IMR-90 (cell line): Measurements from ENCODE around the gene NAA15. TPM values are rescaled to one million over a fixed set of nuclear protein-coding genes. Genes with fewer than 3 reads are reported as not detected.
"Not testable (repeated sequence)": the region's sequence is repeated elsewhere in the genome, so short reads cannot be mapped to it uniquely, and the experiment has no call there.

Experiments used
- ATAC-seq: fragments of 200-7000 bp; cut with Tn5 transposase; 2 replicates; pipeline ENCODE4 v1.9.1; 2020; ENCODE audit warnings: low read depth, mild to moderate bottlenecking, moderate library complexity
- BruUV-seq: library from RNA; stranded (reverse); fragments of 400-500 nt; replicated peaks from 2 replicates; lab custom pipeline; 2021; lab: Mats Ljungman, UMichigan
- CTCF ChIA-PET: fragments of 300-600 bp; formaldehyde crosslinking; extraction: SDS; loops from one replicate; lab custom pipeline; 2021; ENCODE audit warnings: antibody characterized with exemption; lab: Yijun Ruan, JAX
- POLR2A ChIA-PET: fragments of 300-600 bp; sonication (Branson Sonifier 250); formaldehyde crosslinking; loops from one replicate; lab custom pipeline; 2022; ENCODE audit warnings: antibody characterized with exemption; ENCODE audit not compliant: unreplicated experiment; lab: Charles Lee
- DNase-seq: peaks from one replicate; pipeline ENCODE4 v3.0.0; 2013
- H2AFZ ChIP-seq: replicated peaks from 2 replicates; pipeline ENCODE3; 2013; ENCODE audit warnings: low read length, mild to moderate bottlenecking; ENCODE audit not compliant: poor library complexity
- H2AK5ac ChIP-seq: 2 replicates; pipeline ENCODE4 v1.6.1; 2013; ENCODE audit warnings: low read depth, low read length, inconsistent platforms
- H2AK9ac ChIP-seq: replicated peaks from 2 replicates; pipeline ENCODE3; 2013; ENCODE audit warnings: mild to moderate bottlenecking, low read depth, low read length, moderate library complexity; ENCODE audit not compliant: poor library complexity
- H2BK120ac ChIP-seq: 2 replicates; pipeline ENCODE4 v1.6.1; 2013; ENCODE audit warnings: low read depth, low read length, inconsistent platforms
- H2BK15ac ChIP-seq: 3 replicates; pipeline ENCODE4 v1.6.1; 2013; ENCODE audit warnings: low read depth, low read length, inconsistent platforms
- H2BK20ac ChIP-seq: 2 replicates; pipeline ENCODE4 v1.6.1; 2013; ENCODE audit warnings: low read depth, mild to moderate bottlenecking, inconsistent platforms, low read length, moderate library complexity
- H2BK5ac ChIP-seq: 2 replicates; pipeline ENCODE4 v1.6.1; 2013; ENCODE audit warnings: mild to moderate bottlenecking, low read depth, low read length, inconsistent platforms; ENCODE audit not compliant: poor library complexity, severe bottlenecking
- H3K14ac ChIP-seq: replicated peaks from 2 replicates; pipeline ENCODE4 v1.6.1; 2013; ENCODE audit warnings: low read depth, low read length, inconsistent platforms
- H3K18ac ChIP-seq: 2 replicates; pipeline ENCODE4 v1.6.1; 2013; ENCODE audit warnings: low read depth, low read length, control low read depth
- H3K23ac ChIP-seq: 2 replicates; pipeline ENCODE4 v1.6.1; 2013; ENCODE audit warnings: low read depth, low read length, inconsistent platforms
- H3K27ac ChIP-seq: 2 replicates; pipeline ENCODE4 v1.5.1; 2013; ENCODE audit warnings: mild to moderate bottlenecking, control low read depth, low read length; ENCODE audit not compliant: insufficient read depth
- H3K27me3 ChIP-seq: 2 replicates; pipeline ENCODE4 v1.6.1; 2013; ENCODE audit warnings: low read length; ENCODE audit not compliant: control insufficient read depth, insufficient read depth
- H3K36me3 ChIP-seq: 2 replicates; pipeline ENCODE4 v1.6.1; 2013; ENCODE audit warnings: low read length, mixed read lengths; ENCODE audit not compliant: control insufficient read depth, insufficient read depth
- H3K4ac ChIP-seq: 2 replicates; pipeline ENCODE4 v1.6.1; 2013; ENCODE audit warnings: low read depth, low read length, inconsistent platforms
- H3K4me1 ChIP-seq: 2 replicates; pipeline ENCODE4 v1.6.1; 2013; ENCODE audit warnings: low read length, mixed read lengths; ENCODE audit not compliant: control insufficient read depth, insufficient read depth
- H3K4me2 ChIP-seq: 2 replicates; pipeline ENCODE4 v1.6.1; 2013; ENCODE audit warnings: low read depth, mild to moderate bottlenecking, control low read depth, low read length, moderate library complexity
- H3K4me3 ChIP-seq: 2 replicates; pipeline ENCODE4 v1.5.1; 2013; ENCODE audit warnings: low read depth, mild to moderate bottlenecking, control low read depth, low read length, moderate library complexity; ENCODE audit not compliant: insufficient read depth
- H3K56ac ChIP-seq: 2 replicates; pipeline ENCODE4 v1.6.1; 2013; ENCODE audit warnings: low read length, inconsistent platforms; ENCODE audit not compliant: insufficient read depth; ENCODE audit errors: extremely low read depth
- H3K79me1 ChIP-seq, 2 experiments: 2 replicates each; pipeline ENCODE4 v1.6.1; 2013; ENCODE audit warnings: low read length in 2 of 2, inconsistent platforms in 1 of 2, low read depth in 1 of 2
- H3K9ac ChIP-seq: 2 replicates; pipeline ENCODE4 v1.6.1; 2013; ENCODE audit warnings: low read depth, low read length, control low read depth
- H3K9me1 ChIP-seq: 2 replicates; pipeline ENCODE4 v1.6.1; 2013; ENCODE audit warnings: low read length, inconsistent platforms; ENCODE audit not compliant: insufficient read depth
- H3K9me3 ChIP-seq: 2 replicates; pipeline ENCODE4 v1.6.1; 2013; ENCODE audit warnings: low read length; ENCODE audit not compliant: control insufficient read depth, insufficient read depth
- H4K20me1 ChIP-seq: 2 replicates; pipeline ENCODE4 v1.6.1; 2013; ENCODE audit warnings: low read length, inconsistent platforms; ENCODE audit not compliant: insufficient read depth
- H4K5ac ChIP-seq: 2 replicates; pipeline ENCODE4 v1.6.1; 2013; ENCODE audit warnings: mild to moderate bottlenecking, low read depth, low read length, control low read depth
- H4K8ac ChIP-seq, 2 experiments: 2 replicates each; pipeline ENCODE4 v1.6.1; 2013; ENCODE audit warnings: low read depth in 2 of 2, low read length in 2 of 2, control low read depth in 1 of 2, inconsistent platforms in 1 of 2
- H4K91ac ChIP-seq: 2 replicates; pipeline ENCODE4 v1.6.1; 2013; ENCODE audit warnings: low read depth, low read length, inconsistent platforms; ENCODE audit not compliant: insufficient read depth
- BHLHE40 ChIP-seq: fragments of 150-350 bp; IDR thresholded peaks from 2 replicates; pipeline ENCODE4 v1.6.1; 2016; ENCODE audit warnings: mild to moderate bottlenecking, low read depth, low read length
- CEBPB ChIP-seq: IDR thresholded peaks from 2 replicates; pipeline ENCODE4 v1.6.1; 2012; ENCODE audit warnings: low read depth, low read length, improper control_type of control experiment
- MAZ ChIP-seq: IDR thresholded peaks from 2 replicates; pipeline ENCODE4 v1.6.1; 2012; ENCODE audit warnings: low read depth, mild to moderate bottlenecking, low read length, improper control_type of control experiment, moderate library complexity, borderline replicate concordance
- NFE2L2 ChIP-seq: fragments of 150-350 bp; IDR thresholded peaks from 2 replicates; pipeline ENCODE4 v1.6.1; 2016; ENCODE audit warnings: low read depth, mild to moderate bottlenecking, low read length
- RFX5 ChIP-seq: IDR thresholded peaks from 2 replicates; pipeline ENCODE4 v1.8.0; 2012; ENCODE audit warnings: low read depth, mild to moderate bottlenecking, low read length, moderate library complexity
- SMC3 ChIP-seq: fragments of 150-350 bp; IDR thresholded peaks from 2 replicates; pipeline ENCODE4 v1.6.1; 2016; ENCODE audit warnings: low read depth, mild to moderate bottlenecking, antibody characterized with exemption, low read length, moderate library complexity
- WGBS, 2 experiments: methylation state at CpG; one replicate each; pipeline versions ENCODE4 v1.1.5 to v1.1.7; 2013; ENCODE audit warnings: missing lambda C conversion rate in 2 of 2; ENCODE audit not compliant: insufficient read length in 1 of 2; ENCODE audit errors: extremely low coverage in 2 of 2; 5-methylcytosine and 5-hydroxymethylcytosine counted together
- dilution Hi-C: fragments of 300-500 bp; cut with HindIII; formaldehyde crosslinking; loops from one replicate; pipeline ENCODE4 v1.14.3; 2018; ENCODE audit warnings: low sequenced_read_pairs; ENCODE audit not compliant: unreplicated experiment
- in situ Hi-C: fragments of 300-500 bp; cut with MboI; formaldehyde crosslinking; loops from 3 replicates; pipeline ENCODE4 v1.14.3; 2019; ENCODE audit warnings: low sequenced_read_pairs, inconsistent platforms, mixed read lengths
- intact Hi-C: fragments of 100-400 bp; cut with micrococcal nuclease; formaldehyde crosslinking; loops from 2 replicates; pipeline ENCODE4 v1.10.0; 2022
- polyA plus RNA-seq, 3 experiments: library from polyadenylated mRNA; depleted of rRNA; stranded (reverse); fragments of >200 nt; gene quantifications; 2 replicates each; pipeline ENCODE4 v1.2.3, GENCODE V29; 2012; ENCODE audit warnings: low replicate concordance in 1 of 3
- total RNA-seq: library from RNA; depleted of rRNA; stranded (reverse); fragments of >200 nt; gene quantifications from 2 replicates; pipeline ENCODE4 v1.2.3, GENCODE V29; 2012

Gene NAA15
- total and polyA plus RNA-seq, 2 of the 4 experiments (the other 2 are of a cell fraction): 11.0 to 43.4 TPM

GRCh38 chr4:139312552-139313332 lies 11.4 kb downstream of the NAA15 start:
- no peak overlapping the region for H2AK5ac ChIP-seq
- in situ Hi-C loops: no loop called here
- H4K20me1 ChIP-seq: peaks cover 74% of the 10 kb centered on the region
- peaks cover 0 to 29% of the 10 kb centered on the region in 2 experiments; a peak in 2 of 4 replicates for H3K79me1 ChIP-seq
- no peak overlapping the region for H3K4me2 ChIP-seq
- H3K36me3 ChIP-seq: peaks cover 3% of the 10 kb centered on the region; the same call in 1 of the 2 replicates
- DNase-seq (no peak), ATAC-seq (no peak)
- H2AFZ ChIP-seq: no peak overlapping the region
- H3K56ac ChIP-seq: no peak overlapping the region
- no peak overlapping the region for H4K8ac ChIP-seq
- H3K27me3 ChIP-seq: no peaks in the 10 kb centered on the region
- no peak overlapping the region for H3K4me3 ChIP-seq
- 0 out of 2 replicates have a peak, but pooled peaks cover 2% of the 10 kb centered on the region for H3K9me1 ChIP-seq
- H3K18ac ChIP-seq: no peak overlapping the region
- no peak overlapping the region; the same call in 1 of the 2 replicates for H4K5ac ChIP-seq
- H3K9ac ChIP-seq: no peak overlapping the region
- no peak overlapping the region for H2AK9ac ChIP-seq
- no peak overlapping the region for H4K91ac ChIP-seq
- BruUV-seq: no TSS peak
- no peak overlapping the region for H2BK15ac ChIP-seq
- H3K27ac ChIP-seq: no peak overlapping the region
- H3K4me1 ChIP-seq: peaks cover 3% of the 10 kb centered on the region; the same call in 1 of the 2 replicates
- H3K23ac ChIP-seq: no peak overlapping the region
- no peak overlapping the region for H2BK120ac ChIP-seq
- H3K4ac ChIP-seq: no peak overlapping the region
- H3K9me3 ChIP-seq: no peaks in the 10 kb centered on the region
- TF ChIP-seq RFX5 (no peak), CEBPB (no peak), SMC3 (no peak), NFE2L2 (no peak), MAZ (no peak), BHLHE40 (no peak)
- dilution Hi-C loops: no loop called here
- POLR2A ChIA-PET: interaction anchor here (1.2 kb wide), 1 partner anchor 12 kb away, joined by 3 read pairs; the partner anchor contains the start of gene NAA15
- H2BK5ac ChIP-seq: no peak overlapping the region
- WGBS, 2 experiments: 100% methylated on average over 1 of the region's 3 CpGs; no CpG with 5 or more reads in 1 of the 2 experiments
- H2BK20ac ChIP-seq: no peak overlapping the region
- intact Hi-C loops: no loop called here
- H3K14ac ChIP-seq: no peak overlapping the region
- CTCF ChIA-PET: no interaction called here

DNA sequence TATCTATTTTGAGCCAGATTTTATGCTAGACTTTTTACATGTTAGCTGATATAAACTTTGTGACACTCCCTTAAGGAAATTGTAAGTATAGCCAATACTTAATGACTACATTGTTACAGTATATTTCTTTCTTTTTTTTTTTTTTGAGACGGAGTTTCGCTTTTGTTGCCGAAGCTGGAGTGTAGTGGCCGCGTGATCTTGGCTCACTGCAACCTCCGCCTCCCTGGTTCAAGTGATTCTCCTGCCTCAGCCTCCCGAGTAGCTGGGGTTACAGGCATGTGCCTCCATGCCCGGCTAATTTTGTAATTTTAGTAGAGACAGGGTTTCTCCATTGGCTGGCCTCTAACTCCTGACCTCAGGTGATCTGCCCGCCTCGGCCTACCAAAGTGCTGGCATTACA lies 12.1 kb downstream of the NAA15 start:
- H3K56ac ChIP-seq, H3K9ac ChIP-seq, H3K27me3 ChIP-seq, intact Hi-C loops, H3K27ac ChIP-seq, DNase-seq, H3K9me3 ChIP-seq, H3K4me3 ChIP-seq, H3K9me1 ChIP-seq, ATAC-seq, H3K4me1 ChIP-seq, H2AK5ac ChIP-seq, H3K4me2 ChIP-seq, H4K8ac ChIP-seq, in situ Hi-C loops, H3K18ac ChIP-seq, H2AK9ac ChIP-seq, H3K14ac ChIP-seq, CTCF ChIA-PET, H2BK5ac ChIP-seq, H2BK120ac ChIP-seq, H2AFZ ChIP-seq, H3K4ac ChIP-seq, H2BK15ac ChIP-seq, BruUV-seq, dilution Hi-C loops, POLR2A ChIA-PET, H2BK20ac ChIP-seq, H4K5ac ChIP-seq, H3K23ac ChIP-seq, H4K91ac ChIP-seq, H3K36me3 ChIP-seq: not testable (repeated sequence)
- Histone ChIP-seq H4K20me1 (peaks cover 70% of the 10 kb centered on the region), H3K79me1 (peaks cover 0 to 30% of the 10 kb centered on the region in 2 experiments; a peak in 2 of 4 replicates)
- WGBS, 2 experiments: no CpG with 5 or more reads among the region's 10 CpGs
